ENCODE results near the gene SLC37A4. TPM values are rescaled to one million over a fixed set of nuclear protein-coding genes. Genes with fewer than 3 reads are reported as not detected.
"Not testable (repeated sequence)": the region's sequence is repeated elsewhere in the genome, so short reads cannot be mapped to it uniquely, and the experiment has no call there.

Gene SLC37A4
- polyA plus RNA-seq, 6 donors from 2014 or later: 8.1 to 12.8 (median 11.1) TPM

DNA sequence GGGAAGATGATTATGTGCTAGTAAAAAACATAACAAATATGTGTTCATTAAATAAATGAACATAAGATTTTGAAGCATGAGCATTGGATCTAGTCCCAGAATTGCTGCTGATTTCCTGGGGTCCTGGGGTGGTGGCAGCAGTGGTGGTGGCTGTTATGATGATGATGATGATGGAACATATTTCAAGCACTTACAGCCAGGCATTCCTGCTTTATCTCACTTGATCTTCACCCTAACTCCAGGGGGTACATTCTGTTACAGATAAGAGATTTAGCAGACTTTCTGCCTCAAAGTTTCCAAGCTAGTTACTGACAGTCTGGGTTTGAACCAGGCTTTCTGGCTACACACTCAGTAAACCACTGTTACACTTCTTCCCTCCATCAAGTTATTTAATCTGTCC, 6.9 kb downstream of the SLC37A4 start:
- no peak for DNase-seq
- Mint-ChIP-seq H3K4me3 (peak overlapping the region in 1 of 8 donors; percentile 58), H3K4me1 (peaks cover 14 to 38% (median 15%) of the 10 kb centered on the region in 3 donors), H3K36me3 (peaks cover 0 to 5% of the 10 kb centered on the region in 2 donors), H3K9me3 (no peaks in the 10 kb centered on the region), H3K27me3 (no peaks in the 10 kb centered on the region), H3K27ac (peak overlapping the region in 2 of 6 donors; percentile 7 to 52)
- ATAC-seq (ENCODE audit: low read depth in 2 of 2): no peak

DNA sequence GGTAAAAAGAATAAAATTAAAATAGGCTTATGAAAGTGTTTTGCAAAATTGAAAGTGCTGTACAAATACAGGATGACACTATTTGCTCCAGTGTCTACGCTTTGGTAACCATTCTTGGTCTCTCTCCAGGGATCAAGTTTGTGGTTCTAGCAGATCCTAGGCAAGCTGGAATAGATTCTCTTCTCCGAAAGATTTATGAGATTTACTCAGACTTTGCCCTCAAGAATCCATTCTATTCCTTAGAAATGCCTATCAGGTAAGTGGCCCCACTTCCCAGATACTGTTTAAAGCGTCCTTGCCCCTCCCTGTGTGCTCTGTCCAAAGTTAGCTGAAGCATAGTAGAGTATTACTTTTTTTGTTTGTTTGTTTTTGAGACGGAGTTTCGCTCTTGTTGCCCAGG, 9.0 kb downstream of the SLC37A4 start:
- peak overlapping the region in 4 of 8 donors; percentile 9 to 99 (median 39) for H3K4me3 Mint-ChIP-seq
- H3K36me3 Mint-ChIP-seq: peaks cover 0 to 5% of the 10 kb centered on the region in 2 donors
- peaks cover 19 to 50% (median 25%) of the 10 kb centered on the region in 3 donors for H3K4me1 Mint-ChIP-seq
- no peaks in the 10 kb centered on the region for H3K27me3 Mint-ChIP-seq
- no peaks in the 10 kb centered on the region for H3K9me3 Mint-ChIP-seq
- DNase-seq (no peak), ATAC-seq (ENCODE audit: low read depth in 2 of 2) (no peak)
- peak overlapping the region in 3 of 6 donors; percentile 8 to 65 (median 27) for H3K27ac Mint-ChIP-seq

DNA sequence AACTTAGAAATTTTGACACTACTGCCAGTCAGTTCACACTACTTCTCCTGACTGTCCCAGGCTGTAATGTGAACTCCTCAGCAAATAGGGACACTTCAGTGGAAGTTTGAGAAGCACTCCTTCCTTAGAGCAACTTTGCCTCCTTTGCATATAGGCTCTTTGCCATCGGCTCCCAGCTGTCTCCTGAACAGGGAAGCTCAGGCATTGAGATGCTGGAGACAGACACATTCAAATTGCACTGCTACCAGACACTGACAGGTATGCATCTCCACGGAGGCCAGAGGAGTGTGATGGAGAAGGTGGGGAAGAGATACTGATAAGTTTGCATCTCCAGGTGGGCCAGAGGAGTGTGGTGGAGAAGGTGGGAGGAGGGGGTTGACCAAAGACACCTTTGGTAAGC, 10.7 kb downstream of the SLC37A4 start:
- Mint-ChIP-seq H3K4me3 (peak overlapping the region; percentile 29 to 99 (median 98)), H3K4me1 (peaks cover 24 to 67% (median 36%) of the 10 kb centered on the region in 3 donors), H3K27me3 (no peaks in the 10 kb centered on the region), H3K9me3 (no peaks in the 10 kb centered on the region), H3K27ac (peak overlapping the region in 4 of 6 donors; percentile 66 to 99 (median 94)), H3K36me3 (peaks cover 9 to 10% of the 10 kb centered on the region in 2 donors)
- ATAC-seq (ENCODE audit: low read depth in 2 of 2) (no peak), DNase-seq (no peak)

DNA sequence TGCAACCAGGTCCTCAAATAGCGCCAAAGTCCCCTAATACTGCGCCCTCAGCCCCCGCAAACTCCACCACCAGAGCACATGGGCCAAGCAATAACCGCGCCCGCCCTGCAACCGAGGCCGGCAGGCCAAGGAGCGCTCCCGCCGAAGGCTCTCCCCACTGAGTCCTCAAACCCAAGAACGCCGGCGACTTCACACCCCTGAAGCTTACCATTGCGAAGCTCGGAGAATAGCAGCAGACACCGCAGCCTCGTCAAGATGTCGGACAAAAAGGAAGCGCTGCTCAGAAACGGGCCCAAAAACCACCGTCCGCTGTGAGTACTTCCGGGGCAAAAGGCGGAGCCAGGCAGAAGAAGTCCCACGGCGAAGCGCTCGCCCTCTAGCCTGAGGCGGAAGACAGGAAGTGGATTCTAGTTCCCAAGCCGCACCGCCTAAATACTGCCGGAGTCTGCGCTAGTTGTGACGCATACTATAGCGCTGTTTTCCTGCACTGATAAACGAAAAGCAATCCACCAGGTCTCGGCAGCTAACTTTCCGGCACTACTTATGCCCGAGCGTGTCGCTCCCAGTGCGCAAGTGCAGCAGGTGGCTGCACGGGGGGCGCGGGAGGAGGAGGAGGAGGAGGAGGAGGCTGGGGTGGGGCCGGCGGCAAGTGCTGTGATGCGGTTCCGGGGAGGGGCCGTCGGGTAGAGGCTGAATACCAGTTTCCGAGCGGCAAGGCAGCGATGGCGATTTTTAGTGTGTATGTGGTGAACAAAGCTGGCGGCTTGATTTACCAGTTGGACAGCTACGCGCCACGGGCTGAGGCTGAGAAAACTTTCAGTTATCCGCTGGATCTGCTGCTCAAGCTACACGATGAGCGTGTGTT, 12.4 kb downstream of the SLC37A4 start, which contains the start of the genes RPS25 and TRAPPC4:
RPS25 (minus strand) TSS at position 270 of the 865 bp plus-strand sequence; CDS start at position 211, 59 bp downstream.
TRAPPC4 (plus strand) TSS at position 693 of the 865 bp plus-strand sequence; CDS start at position 723, 30 bp downstream.
- peak; percentile 86 to 87 for ATAC-seq (ENCODE audit: low read depth in 2 of 2)
- Mint-ChIP-seq H3K9me3 (no peaks in the 10 kb centered on the region), H3K36me3 (peaks cover 9 to 14% of the 10 kb centered on the region in 2 donors)

DNA sequence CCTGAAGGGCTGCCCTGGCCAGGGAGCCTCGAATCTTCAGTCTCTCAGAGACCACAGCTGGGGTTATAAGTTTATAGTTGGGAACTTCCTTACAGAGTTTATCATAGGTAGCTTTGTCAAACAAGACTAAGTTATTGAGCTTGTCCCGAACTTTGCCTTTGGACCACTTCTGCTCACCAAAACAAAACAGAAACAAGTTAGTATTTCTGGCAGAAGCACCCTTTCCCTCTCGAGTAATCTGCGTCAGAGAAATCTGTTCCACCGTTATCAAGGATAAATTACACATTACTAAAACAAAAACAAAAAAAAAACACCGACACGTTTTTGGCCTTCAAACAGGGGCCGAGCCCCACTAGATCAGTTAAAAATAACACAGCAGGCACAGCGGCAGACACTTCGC, 13.3 kb downstream of the SLC37A4 start:
- not testable (repeated sequence) for ATAC-seq (ENCODE audit: low read depth in 2 of 2); H3K9me3 Mint-ChIP-seq; DNase-seq; H3K27me3 Mint-ChIP-seq
- Mint-ChIP-seq H3K4me3 (peak overlapping the region; percentile 93 to 100 (median 99)), H3K4me1 (peaks cover 22 to 57% (median 36%) of the 10 kb centered on the region in 3 donors), H3K36me3 (peaks cover 13 to 14% of the 10 kb centered on the region in 2 donors), H3K27ac (peak overlapping the region; percentile 99 to 100 (median 99))

More for the DNA sequence above, 12.4 kb downstream of the SLC37A4 start, which contains the start of the genes RPS25 and TRAPPC4:
- Mint-ChIP-seq H3K27me3 (no peaks in the 10 kb centered on the region), H3K4me3 (peak within 1 kb of the TSS; percentile 93 to 100 (median 99)), H3K4me1 (peaks cover 20 to 60% (median 29%) of the 10 kb centered on the region in 3 donors), H3K27ac (peak within 1 kb of the TSS; percentile 99 to 100 (median 99))
- DNase-seq: peak; percentile 94

DNA sequence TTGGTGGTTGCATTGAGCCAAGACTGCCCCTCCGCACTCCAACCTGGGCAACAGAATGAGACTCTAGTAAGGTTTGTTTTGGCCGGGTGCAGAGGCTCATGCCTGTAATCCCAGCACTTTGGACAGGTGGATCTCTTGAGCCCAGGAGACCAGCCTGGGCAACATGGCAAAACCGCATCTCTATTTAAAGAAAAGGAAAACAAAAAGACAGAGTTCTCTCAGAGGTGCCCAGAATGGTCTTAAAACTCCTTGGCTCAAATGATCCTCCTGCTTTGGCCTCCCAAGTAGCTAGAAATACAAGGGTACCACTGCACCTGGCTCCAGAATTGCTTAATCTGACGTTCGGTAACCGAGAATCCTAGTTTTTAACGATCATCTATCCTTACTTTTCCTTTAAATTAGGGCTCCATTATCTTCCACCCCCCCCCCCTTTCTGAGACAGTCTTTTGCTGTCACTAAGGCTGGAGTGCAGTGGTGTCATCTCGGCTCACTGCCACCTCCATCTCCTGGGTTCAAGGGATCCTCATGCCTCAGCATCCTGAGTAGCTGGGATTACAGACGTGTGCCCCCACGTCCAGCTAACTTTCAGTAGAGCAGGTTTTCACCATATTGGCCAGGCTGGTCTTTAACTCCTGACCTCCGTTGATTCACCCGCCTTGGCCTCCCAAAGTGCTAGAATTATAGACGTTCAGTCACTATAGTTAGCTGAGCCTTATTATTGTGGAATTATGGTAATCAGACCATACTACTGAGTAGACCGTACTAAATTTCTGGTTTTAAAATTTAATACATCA, 14.3 kb downstream of the SLC37A4 start:
- Mint-ChIP-seq H3K36me3 (peaks cover 13 to 19% of the 10 kb centered on the region in 2 donors), H3K27me3 (no peaks in the 10 kb centered on the region), H3K27ac (peak overlapping the region in 4 of 6 donors; percentile 53 to 100 (median 84)), H3K9me3 (no peaks in the 10 kb centered on the region), H3K4me3 (peak overlapping the region in 6 of 8 donors; percentile 22 to 99 (median 83)), H3K4me1 (peaks cover 24 to 54% (median 38%) of the 10 kb centered on the region in 3 donors)
- DNase-seq (no peak), ATAC-seq (ENCODE audit: low read depth in 2 of 2) (no peak)

DNA sequence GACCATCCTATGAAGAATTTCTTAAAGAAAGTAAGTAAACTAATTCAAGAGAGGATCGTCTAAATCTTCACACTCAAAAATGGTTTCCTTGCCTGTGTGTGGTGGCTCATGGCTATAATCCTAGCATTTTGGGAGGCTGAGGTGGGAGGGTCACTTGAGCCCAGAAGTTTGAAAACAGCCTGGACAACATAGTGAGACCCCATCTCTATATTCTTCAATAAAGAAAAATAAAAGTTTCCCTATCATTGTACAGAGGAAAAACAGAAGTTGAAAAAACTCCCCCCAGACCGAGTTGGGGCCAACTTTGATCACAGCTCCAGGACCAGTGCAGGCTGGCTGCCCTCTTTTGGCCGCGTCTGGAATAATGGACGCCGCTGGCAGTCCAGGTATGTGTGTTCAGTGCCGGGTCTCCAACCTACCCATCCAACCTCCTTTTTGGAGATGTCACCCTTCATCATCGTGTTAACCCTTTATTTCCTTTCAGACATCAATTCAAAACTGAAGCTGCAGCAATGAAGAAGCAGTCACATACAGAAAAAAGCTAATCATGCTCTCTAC, 15.5 kb downstream of the SLC37A4 start:
- H3K9me3 Mint-ChIP-seq: no peaks in the 10 kb centered on the region
- peak overlapping the region in 5 of 8 donors; percentile 15 to 93 (median 24) for H3K4me3 Mint-ChIP-seq
- no peak for DNase-seq
- peaks cover 23 to 50% (median 36%) of the 10 kb centered on the region in 3 donors for H3K4me1 Mint-ChIP-seq
- no peaks in the 10 kb centered on the region for H3K27me3 Mint-ChIP-seq
- no peak for ATAC-seq (ENCODE audit: low read depth in 2 of 2)
- H3K27ac Mint-ChIP-seq: peak overlapping the region; percentile 53 to 84 (median 72)
- H3K36me3 Mint-ChIP-seq: peaks cover 18 to 19% of the 10 kb centered on the region in 2 donors

DNA sequence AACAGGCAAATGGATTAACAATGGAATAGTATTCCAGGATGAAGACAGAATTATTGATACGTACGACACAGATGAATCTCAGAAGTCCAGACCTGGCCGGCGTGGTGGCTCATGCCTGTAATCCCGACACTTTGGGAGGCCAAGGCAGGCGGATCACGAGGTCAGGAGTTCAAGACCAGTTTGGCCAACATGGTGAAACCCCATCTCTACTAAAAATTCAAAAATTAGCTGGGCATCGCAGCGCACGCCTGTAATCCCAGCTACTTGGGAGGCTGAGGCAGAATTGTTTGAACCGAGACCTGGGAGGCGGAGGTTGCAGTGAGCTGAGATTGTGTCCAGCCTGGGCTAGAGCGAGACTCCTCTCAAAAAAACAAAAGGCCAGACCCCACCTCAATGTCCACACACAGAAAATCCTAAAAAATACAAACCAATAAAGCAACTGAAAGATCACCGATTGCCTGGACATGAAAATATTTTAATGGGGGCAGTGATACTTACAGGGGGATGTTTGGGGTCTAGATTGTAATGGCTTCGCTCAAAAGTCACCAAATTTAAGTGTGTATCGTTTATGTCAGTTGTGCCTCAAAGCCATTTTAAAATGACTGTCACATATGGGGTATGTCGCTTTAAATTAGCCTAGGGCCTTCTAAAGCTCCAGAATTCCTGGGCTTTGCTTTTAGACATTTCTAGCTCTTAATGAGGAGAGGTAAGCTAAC, 16.3 kb downstream of the SLC37A4 start:
- peaks cover 18 to 19% of the 10 kb centered on the region in 2 donors for H3K36me3 Mint-ChIP-seq

DNA sequence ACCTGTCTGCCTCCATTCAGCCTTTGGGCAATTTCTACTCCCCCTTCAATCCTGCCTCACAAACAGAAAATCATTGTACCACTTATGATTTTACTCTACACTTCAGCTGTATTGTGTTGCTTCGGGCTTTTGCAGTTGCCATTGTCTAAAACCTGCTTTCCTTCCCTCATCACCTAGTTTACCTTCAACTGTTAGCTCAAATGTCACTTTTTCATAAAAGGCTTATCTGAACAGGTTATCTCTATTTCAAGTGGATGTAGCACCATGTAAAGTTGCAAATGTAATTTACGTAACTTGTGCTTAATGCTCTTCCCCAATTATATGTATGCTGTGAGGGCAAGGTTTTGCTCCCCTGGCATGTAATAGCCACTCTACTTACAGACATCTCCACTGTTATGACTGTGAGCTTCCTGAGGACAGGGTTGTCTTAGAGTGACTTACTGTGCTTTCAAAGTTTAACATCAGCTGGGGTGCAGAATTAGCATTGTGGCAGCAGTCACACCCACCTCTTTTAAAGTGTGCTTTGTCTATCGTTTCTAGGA, 18.0 kb downstream of the SLC37A4 start:
- H3K27me3 Mint-ChIP-seq: no peaks in the 10 kb centered on the region
- no peak for ATAC-seq (ENCODE audit: low read depth in 2 of 2)
- no peaks in the 10 kb centered on the region for H3K9me3 Mint-ChIP-seq
- H3K36me3 Mint-ChIP-seq: peaks cover 18 to 25% of the 10 kb centered on the region in 2 donors
- peak overlapping the region in 3 of 6 donors; percentile 3 to 73 (median 28) for H3K27ac Mint-ChIP-seq
- DNase-seq: no peak
- H3K4me1 Mint-ChIP-seq: peaks cover 16 to 26% (median 25%) of the 10 kb centered on the region in 3 donors
- peak overlapping the region in 1 of 8 donors; percentile 53 for H3K4me3 Mint-ChIP-seq

More for the DNA sequence above, 16.3 kb downstream of the SLC37A4 start:
- Mint-ChIP-seq H3K4me1 (peaks cover 18 to 42% (median 32%) of the 10 kb centered on the region in 3 donors), H3K27me3 (no peaks in the 10 kb centered on the region), H3K9me3 (no peaks in the 10 kb centered on the region), H3K4me3 (peak overlapping the region in 2 of 8 donors; percentile 22 to 68), H3K27ac (peak overlapping the region in 4 of 6 donors; percentile 0 to 67 (median 33))
- no peak for ATAC-seq (ENCODE audit: low read depth in 2 of 2)
- DNase-seq: no peak

DNA sequence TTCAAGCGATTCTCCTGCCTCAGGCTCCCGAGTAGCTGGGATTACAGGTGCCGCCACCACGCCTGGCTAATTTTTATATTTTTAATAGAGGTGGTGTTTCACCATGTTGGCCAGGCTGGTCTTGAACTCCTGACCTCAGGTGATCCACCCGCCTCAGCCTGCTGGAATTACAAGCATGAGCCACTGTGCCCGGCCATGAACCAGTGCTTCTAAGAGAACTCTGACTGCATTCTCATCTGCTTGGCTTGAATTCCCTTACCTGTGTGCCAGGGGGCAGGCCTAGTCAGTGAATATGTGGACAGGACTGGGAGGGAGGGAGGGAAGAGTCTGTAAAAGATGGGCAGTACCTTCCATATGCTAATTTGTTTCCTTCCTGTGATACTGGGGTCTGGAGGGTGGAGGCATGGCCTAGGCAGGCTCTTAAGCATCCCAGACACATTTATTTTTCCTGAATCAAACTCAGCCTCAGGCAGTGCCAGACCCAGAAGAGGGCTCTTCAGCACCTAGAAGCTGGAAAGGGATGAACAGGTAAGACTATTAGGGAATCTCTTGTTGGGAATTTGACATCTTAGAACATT, 19.1 kb downstream of the SLC37A4 start:
- H3K9me3 Mint-ChIP-seq: no peaks in the 10 kb centered on the region
- H3K4me1 Mint-ChIP-seq: peaks cover 13 to 20% (median 16%) of the 10 kb centered on the region in 3 donors
- no peaks in the 10 kb centered on the region for H3K27me3 Mint-ChIP-seq
- H3K36me3 Mint-ChIP-seq: peaks cover 22 to 28% of the 10 kb centered on the region in 2 donors
- no peak for ATAC-seq (ENCODE audit: low read depth in 2 of 2)
- peak overlapping the region in 1 of 6 donors; percentile 38 for H3K27ac Mint-ChIP-seq
- DNase-seq: no peak
- no peak overlapping the region for H3K4me3 Mint-ChIP-seq

DNA sequence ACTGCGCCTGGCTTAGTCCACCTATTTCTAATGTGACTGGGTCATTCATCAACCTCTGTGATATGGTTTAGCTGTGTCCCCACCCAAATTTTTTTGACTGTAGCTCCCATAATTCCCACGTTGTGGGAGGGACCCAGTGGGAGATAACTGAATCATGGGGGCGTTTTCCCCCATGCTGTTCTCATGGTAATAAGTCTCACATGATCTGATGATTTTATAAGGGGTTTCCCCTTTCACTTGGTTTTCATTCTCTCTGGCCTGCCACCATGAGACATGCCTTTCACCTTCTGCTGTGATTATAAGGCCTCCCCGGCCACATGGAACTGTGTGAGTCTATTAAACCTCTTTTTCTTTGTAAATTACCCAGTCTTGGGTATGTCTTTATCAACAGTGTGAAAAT, 24.0 kb downstream of the SLC37A4 start:
- peaks cover 0 to 4% (median 0%) of the 10 kb centered on the region in 3 donors for H3K4me1 Mint-ChIP-seq
- H3K9me3 Mint-ChIP-seq: no peaks in the 10 kb centered on the region
- DNase-seq (no peak), ATAC-seq (ENCODE audit: low read depth in 2 of 2) (no peak)
- peak overlapping the region in 1 of 6 donors; percentile 14 for H3K27ac Mint-ChIP-seq
- H3K36me3 Mint-ChIP-seq: peaks cover 9 to 12% of the 10 kb centered on the region in 2 donors
- H3K4me3 Mint-ChIP-seq: no peak overlapping the region
- H3K27me3 Mint-ChIP-seq: no peaks in the 10 kb centered on the region

All from naive B cell (primary cell).